Measurements from ENCODE around the gene AKR1E2. TPM values are rescaled to one million over a fixed set of nuclear protein-coding genes. Genes with fewer than 3 reads are reported as not detected.

AKR1E2 gene
- total and polyA plus RNA-seq, 10 of the 15 experiments (the other 5 are each of a cell fraction or from before 2014, with no cell fraction given) = not detected

- DNase-seq (ENCODE audit: low read depth, low spot score) = no peak
- Histone ChIP-seq H3K4me1 (ENCODE audit: control insufficient read depth, insufficient read depth, low read length) (no peaks in the 10 kb centered on the region), H3K9ac (ENCODE audit: control insufficient read depth, insufficient read depth, low read length) (no peak overlapping the region), H3K27me3 (replicated peaks in 1 of 2; ENCODE audit: control insufficient read depth in 2 of 2, insufficient read depth in 2 of 2, low read length in 1 of 2) (peaks cover 0 to 4% of the 10 kb centered on the region in 2 experiments; a peak in 1 of 4 replicates), H4K20me1 (ENCODE audit: control insufficient read depth, insufficient read depth) (no peaks in the 10 kb centered on the region), H3K36me3 (ENCODE audit: control insufficient read depth in 2 of 2, insufficient read depth in 2 of 2, low read length in 1 of 2) (no peaks in the 10 kb centered on the region), H3K4me3 (no peak overlapping the region), H3K4me2 (ENCODE audit: control insufficient read depth, insufficient read depth) (no peak overlapping the region), H3K79me2 (ENCODE audit: control insufficient read depth, insufficient read depth, low read length) (no peaks in the 10 kb centered on the region), H3K9me3 (replicated peaks; ENCODE audit: control insufficient read depth, insufficient read depth, low read length) (no peaks in the 10 kb centered on the region), H3K27ac (ENCODE audit: control insufficient read depth, insufficient read depth) (no peak overlapping the region), H2AFZ (ENCODE audit: control insufficient read depth, low read depth, low read length) (no peak overlapping the region)
- SMC1A ChIA-PET (ENCODE audit: uncharacterized antibody, unreplicated experiment) = interaction anchor here (1.0 kb wide), 1 partner anchor 615 kb away, joined by 3 read pairs; no protein-coding TSS in a partner anchor
- intact Hi-C loops (cut with micrococcal nuclease; ENCODE audit: unreplicated experiment) = loop anchor here (5.0 kb wide), 1 partner anchor 613 kb away; no protein-coding TSS in a partner anchor
- RAD21 ChIA-PET (ENCODE audit: unreplicated experiment) = no interaction called here
- CTCF ChIA-PET = no interaction called here
- no peak for ATAC-seq
- in situ Hi-C loops (cut with MboI) = no loop called here
- POLR2A ChIA-PET = no interaction called here
- TF ChIP-seq CREM (IDR thresholded peaks at IDR 0.05; ENCODE audit: low read depth) (no peak), TBL1XR1 (IDR thresholded peaks at IDR 0.05; ENCODE audit: low read depth, low read length) (no peak)
- FAIRE-seq = no peak
- 14% methylated on average over 7 of the region's 7 CpGs for WGBS (ENCODE audit: insufficient coverage, insufficient replicate concordance, low lambda C conversion rate, missing lambda C conversion rate)
- BruUV-seq (replicated peaks) = no TSS peak
Observed at GRCh38 chr10:4819707-4820106, 6.3 kb upstream of the AKR1E2 start.

- BruUV-seq (replicated peaks) = no TSS peak
- ChIA-PET SMC1A (ENCODE audit: uncharacterized antibody, unreplicated experiment) (interaction anchor here (1.0 kb wide), 1 partner anchor 614 kb away, joined by 3 read pairs; no protein-coding TSS in a partner anchor), CTCF (no interaction called here), POLR2A (no interaction called here), RAD21 (ENCODE audit: unreplicated experiment) (no interaction called here)
- Histone ChIP-seq H3K4me3 (no peak overlapping the region), H3K27me3 (replicated peaks in 1 of 2; ENCODE audit: control insufficient read depth in 2 of 2, insufficient read depth in 2 of 2, low read length in 1 of 2) (peaks cover 0 to 4% of the 10 kb centered on the region in 2 experiments; a peak in 1 of 4 replicates), H2AFZ (ENCODE audit: control insufficient read depth, low read depth, low read length) (no peak overlapping the region), H3K27ac (ENCODE audit: control insufficient read depth, insufficient read depth) (no peak overlapping the region), H3K4me1 (ENCODE audit: control insufficient read depth, insufficient read depth, low read length) (no peaks in the 10 kb centered on the region), H3K36me3 (ENCODE audit: control insufficient read depth in 2 of 2, insufficient read depth in 2 of 2, low read length in 1 of 2) (no peaks in the 10 kb centered on the region), H4K20me1 (ENCODE audit: control insufficient read depth, insufficient read depth) (no peaks in the 10 kb centered on the region), H3K4me2 (ENCODE audit: control insufficient read depth, insufficient read depth) (no peak overlapping the region), H3K9ac (ENCODE audit: control insufficient read depth, insufficient read depth, low read length) (no peak overlapping the region), H3K79me2 (ENCODE audit: control insufficient read depth, insufficient read depth, low read length) (no peaks in the 10 kb centered on the region), H3K9me3 (replicated peaks; ENCODE audit: control insufficient read depth, insufficient read depth, low read length) (no peaks in the 10 kb centered on the region; the same call in 2 of the 3 replicates)
- FAIRE-seq (no peak), ATAC-seq (no peak), DNase-seq (ENCODE audit: low read depth, low spot score) (no peak)
- TF ChIP-seq TCF7 (IDR thresholded peaks at IDR 0.05; ENCODE audit: borderline replicate concordance) (no peak), IKZF2 (IDR thresholded peaks at IDR 0.05) (no peak), SIN3A (IDR thresholded peaks at IDR 0.05; ENCODE audit: low read depth, low read length) (no peak), RAD21 (IDR thresholded peaks at IDR 0.05; ENCODE audit: insufficient read depth, low read depth, low read length) (no peak), GABPA (IDR thresholded peaks at IDR 0.05; ENCODE audit: low read depth) (no peak), EGR1 (IDR thresholded peaks at IDR 0.05; ENCODE audit: borderline replicate concordance in 1 of 2, low read depth in 2 of 2, low read length in 2 of 2) (no peak), WRNIP1 (IDR thresholded peaks at IDR 0.05; ENCODE audit: borderline replicate concordance, low read depth, low read length) (no peak), BCL11A (IDR thresholded peaks at IDR 0.05; ENCODE audit: low read depth, low read length) (no peak), ZNF217 (IDR thresholded peaks at IDR 0.05) (no peak), RB1 (IDR thresholded peaks at IDR 0.05; ENCODE audit: borderline replicate concordance) (no peak), PBX3 (IDR thresholded peaks at IDR 0.05; ENCODE audit: insufficient replicate concordance, low read depth, low read length) (no peak), DPF2 (IDR thresholded peaks at IDR 0.05) (no peak)
- WGBS (ENCODE audit: insufficient coverage, insufficient replicate concordance, low lambda C conversion rate, missing lambda C conversion rate) = 36% methylated on average over 8 of the region's 8 CpGs
- in situ Hi-C loops (cut with MboI) (no loop called here), intact Hi-C loops (cut with micrococcal nuclease; ENCODE audit: unreplicated experiment) (no loop called here)
Observed at GRCh38 chr10:4820804-4821401, 5.1 kb upstream of the AKR1E2 start.

Data from GM12878 (cell line).